Stromal cell of bone marrow (primary cell): ENCODE data around the gene OOSP1.
"Not testable (repeated sequence)": the region's sequence is repeated elsewhere in the genome, so short reads cannot be mapped to it uniquely, and the experiment has no call there.

Source experiments
- DNase-seq: peaks from one replicate; pipeline ENCODE4 v3.0.0-alpha.2; 2012; ENCODE audit warnings: low read depth

OOSP1 gene, protein sequence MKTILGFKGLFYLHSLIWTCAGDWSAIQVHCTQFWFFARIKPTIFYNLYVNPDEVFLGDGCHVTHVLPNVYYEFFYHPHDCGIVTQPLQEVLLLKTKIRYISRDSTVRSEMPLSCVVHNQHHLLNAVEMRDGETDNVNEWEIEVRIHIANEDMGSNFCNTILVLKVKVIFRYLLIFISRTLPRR

GRCh38 chr11:59938132-59938531 is at the start of gene OOSP1:
TSS of gene OOSP1 (plus strand) at chr11:59938432. CDS start at chr11:59938455, 23 bp downstream.
- DNase-seq = no peak

GRCh38 chr11:59891781-59892181 is 46.5 kb upstream of the OOSP1 start:
- no peak for DNase-seq

DNA sequence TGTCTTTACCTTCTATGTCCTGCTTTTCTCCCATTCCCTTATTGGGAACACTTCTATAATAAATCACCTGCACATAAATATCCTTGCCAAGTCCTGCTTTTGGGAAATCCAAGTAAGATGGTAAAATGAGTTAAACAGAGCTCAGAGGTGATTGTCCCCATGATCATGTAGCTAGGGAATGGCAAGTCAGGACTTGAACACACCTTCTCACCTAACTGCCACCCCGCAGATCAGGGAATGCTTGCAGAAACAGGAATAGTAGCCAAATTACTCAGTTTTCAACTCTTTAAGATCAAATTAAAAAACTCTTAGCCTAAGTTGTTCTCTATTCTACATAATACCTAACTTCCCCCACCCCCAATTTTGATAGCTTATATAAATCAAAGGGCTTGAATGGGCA is 43.6 kb upstream of the OOSP1 start:
- DNase-seq = no peak

DNA sequence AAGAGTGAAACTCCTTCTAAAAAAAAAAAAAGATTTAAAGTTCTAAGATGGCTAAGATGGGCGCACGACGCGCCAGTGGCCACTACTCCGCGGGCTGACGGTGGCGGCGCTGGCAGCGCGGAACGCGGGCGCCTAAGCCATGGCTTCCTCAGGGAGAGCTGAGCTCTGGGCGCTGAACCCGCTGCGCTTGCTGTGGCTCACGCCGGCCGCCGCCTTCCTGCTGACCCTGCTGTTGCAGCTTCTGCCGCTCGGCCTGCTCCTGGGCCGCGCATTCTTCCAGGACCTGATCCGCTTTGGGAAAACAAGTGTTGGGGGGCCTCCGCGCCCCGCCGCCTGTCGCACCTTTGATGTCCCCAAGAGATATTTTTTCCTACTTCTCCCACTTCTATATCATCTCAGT is 40.2 kb upstream of the OOSP1 start:
- no peak for DNase-seq

GRCh38 chr11:59898650-59899049 is 39.6 kb upstream of the OOSP1 start:
- DNase-seq = no peak

DNA sequence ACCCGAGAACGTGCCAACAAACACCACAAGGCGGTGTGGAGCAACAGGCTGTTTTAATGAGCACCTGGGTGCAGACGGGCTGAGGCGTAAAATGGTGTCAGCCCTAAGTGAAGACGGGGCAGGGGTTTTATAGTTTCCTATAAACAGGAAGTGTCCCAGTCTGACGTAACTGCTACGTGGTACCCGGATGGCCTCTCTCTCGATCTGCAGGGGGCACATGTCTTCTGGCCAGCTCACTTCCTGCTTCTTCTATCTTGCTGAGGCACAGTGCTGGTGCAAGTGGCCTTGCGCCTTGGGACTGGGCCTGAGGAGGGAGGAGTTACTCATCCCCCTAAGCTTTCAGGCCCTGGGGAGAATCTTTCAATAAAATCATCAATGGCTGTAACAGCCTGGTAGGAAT is 38.7 kb upstream of the OOSP1 start:
- no peak for DNase-seq

GRCh38 chr11:59900366-59901126 is 37.7 kb upstream of the OOSP1 start:
- no peak for DNase-seq

GRCh38 chr11:59901306-59901705 is 36.9 kb upstream of the OOSP1 start:
- DNase-seq = peak; percentile 6

DNA sequence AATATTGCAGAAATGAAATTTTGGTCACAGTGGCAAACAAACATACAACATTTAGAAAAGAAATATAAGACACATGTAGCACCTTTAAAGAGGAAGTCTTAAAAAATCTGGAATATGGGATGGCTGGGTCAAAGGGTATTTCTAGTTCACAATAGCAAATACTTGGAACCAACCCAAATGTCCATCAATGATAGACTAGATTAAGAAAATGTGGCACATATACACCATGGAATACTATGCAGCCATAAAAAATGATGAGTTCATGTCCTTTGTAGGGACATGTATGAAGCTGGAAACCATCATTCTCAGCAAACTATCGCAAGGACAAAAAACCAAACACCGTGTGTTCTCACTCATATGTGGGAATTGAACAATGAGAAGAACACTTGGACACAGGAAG is 34.7 kb upstream of the OOSP1 start:
- not testable (repeated sequence) for DNase-seq

- DNase-seq = peak; percentile 1
These were observed 19.8 kb upstream of the OOSP1 start for GRCh38 chr11:59918480-59918879.

DNA sequence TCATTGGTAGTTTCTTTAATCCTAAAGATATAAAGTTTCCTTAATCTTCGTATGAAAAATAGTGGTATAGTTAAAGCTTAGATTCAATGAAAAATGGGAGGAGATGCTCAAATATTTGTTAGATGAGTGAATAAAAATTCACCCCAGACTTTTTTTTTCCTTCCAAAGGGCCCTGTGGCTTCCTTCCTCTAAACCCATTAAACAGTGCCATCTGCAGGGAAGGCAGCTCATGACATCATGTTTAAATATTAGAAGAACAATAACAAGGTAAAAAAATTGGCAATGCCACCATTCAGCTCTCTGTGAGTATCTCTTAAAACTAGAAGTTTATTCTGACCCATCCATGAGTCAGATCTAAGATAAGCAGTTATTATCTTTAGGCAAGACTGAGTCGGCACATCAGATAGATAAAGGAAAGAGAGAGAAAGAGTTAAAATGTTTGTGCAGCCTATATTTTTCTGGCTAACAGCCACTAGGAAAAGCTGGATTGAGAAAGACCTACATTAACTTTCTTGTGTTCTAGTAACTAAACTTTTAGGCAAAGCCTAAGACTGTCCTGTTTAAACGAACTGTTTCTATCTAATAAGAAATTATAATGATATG is 19.1 kb upstream of the OOSP1 start:
- DNase-seq = peak; percentile 10

DNA sequence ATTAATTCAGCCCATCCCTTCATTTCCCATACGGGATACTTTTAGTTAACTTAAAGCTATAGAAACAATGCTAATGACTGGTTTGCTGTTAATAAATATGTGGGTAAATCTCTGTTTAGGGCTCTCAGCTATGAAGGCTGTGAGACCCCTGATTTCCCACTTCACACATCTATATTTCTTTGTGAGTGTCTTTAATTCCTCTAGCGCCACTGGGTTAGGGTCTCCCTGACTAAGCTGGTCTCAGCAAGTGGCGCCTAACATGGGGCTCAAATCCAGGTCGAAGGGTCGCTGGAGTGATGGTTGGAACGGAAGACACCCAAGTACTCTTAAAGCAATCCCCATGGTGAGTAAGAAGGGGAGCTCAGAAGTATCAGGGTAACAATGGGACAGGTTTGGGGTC is 14.4 kb upstream of the OOSP1 start:
- DNase-seq = no peak

GRCh38 chr11:59931688-59932087 is 6.5 kb upstream of the OOSP1 start:
- DNase-seq = no peak

DNA sequence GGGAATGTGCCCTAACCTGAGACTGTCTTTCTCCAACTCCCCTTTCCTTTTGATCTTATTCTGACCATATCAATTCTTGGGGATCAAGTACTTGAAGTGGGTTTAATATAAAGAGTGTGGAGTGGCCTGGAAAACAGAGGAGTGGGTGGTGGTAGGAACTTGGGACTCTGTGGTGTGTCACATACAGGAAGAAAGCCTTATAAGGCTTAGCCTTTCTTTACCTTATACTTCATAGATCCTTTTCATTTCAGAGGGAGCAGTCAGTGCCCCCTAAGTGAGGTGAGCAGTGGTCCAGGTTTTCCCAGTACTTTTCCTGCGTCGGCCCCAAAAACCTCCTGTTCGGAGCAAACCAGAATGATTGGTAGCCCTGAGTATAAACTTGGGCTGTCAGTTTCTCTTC is 486 bp downstream of the OOSP1 start:
- DNase-seq = no peak

GRCh38 chr11:59939482-59939881 is 1.2 kb downstream of the OOSP1 start:
- DNase-seq = no peak

GRCh38 chr11:59941091-59941490 is 2.9 kb downstream of the OOSP1 start:
- DNase-seq = no peak

GRCh38 chr11:59943997-59944714 is 5.9 kb downstream of the OOSP1 start:
- no peak for DNase-seq

DNA sequence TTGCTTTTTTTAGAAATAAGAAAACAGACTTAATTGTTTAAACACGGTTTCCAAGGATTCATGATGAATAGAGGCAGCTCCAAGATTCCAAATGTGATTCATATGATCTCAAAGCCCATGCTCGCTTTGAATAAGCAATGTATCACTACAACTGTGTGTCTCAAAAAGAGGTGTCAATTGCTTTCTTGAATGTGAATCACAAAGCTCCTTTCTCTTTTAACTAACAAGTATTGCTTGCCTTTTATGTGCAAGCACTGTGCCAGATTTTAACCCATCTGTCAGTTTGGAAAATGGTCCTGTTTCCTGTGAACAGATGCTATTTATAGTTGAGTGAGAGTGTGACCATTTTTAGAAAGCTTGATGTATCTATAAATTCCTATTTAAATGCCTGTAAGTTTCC is 6.5 kb downstream of the OOSP1 start:
- DNase-seq = no peak

- no peak for DNase-seq
These were observed 15.4 kb downstream of the OOSP1 start for GRCh38 chr11:59953463-59954218.

DNA sequence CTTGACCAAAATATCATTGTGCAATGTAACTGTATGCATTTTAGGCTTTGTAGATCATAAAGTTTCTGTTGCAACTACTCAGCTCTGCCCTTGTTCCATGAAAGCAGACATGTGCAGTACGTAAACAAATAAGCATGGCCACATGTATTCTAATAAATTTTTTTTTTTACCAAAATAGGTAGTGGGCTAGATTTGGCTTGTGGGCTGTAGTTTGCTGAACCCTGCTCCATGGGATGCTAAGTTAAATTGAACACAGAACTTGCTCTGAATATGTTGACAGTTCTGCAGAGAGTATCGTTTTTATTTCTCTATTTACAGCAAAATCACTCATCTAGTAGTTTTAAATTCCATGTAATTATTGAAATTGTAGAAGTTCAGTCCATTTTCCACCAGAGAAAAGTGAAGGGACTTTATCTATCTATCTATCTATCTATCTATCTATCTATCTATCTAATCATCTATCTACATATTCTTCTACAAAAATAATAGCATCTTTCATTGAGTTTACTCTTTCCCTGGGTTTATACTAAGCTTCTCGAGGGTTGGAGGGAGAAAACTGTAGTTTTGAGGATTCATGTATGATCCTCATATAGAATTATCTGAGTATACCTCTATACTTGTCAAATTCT is 16.1 kb downstream of the OOSP1 start:
- DNase-seq = no peak

DNA sequence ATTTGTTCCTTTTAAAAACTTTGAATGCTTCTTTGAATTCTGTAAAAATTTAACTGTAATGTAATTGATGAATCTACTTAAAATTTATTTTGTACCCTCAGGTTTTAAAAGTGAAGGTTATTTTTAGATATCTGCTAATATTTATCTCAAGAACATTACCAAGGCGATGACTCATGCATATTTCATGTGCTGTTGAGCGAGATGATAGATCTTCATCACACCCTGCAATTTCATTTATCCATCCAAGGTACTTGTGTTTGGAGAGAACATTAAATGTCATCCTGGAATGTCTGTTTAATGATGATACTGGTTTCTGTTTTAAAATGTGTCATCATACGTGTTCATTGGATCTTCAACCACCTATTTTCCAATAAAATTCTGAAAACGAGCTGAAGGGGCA is 18.9 kb downstream of the OOSP1 start:
- no peak for DNase-seq
